ENCODE results near the gene RASGEF1B. TPM values are rescaled to one million over a fixed set of nuclear protein-coding genes. Genes with fewer than 3 reads are reported as not detected.

Gene RASGEF1B
- total RNA-seq, 1 donor from 2014 or later = 0.77 TPM

- no peaks in the 10 kb centered on the region for H3K27me3 ChIP-seq (ENCODE audit: insufficient read depth, low read length)
- H3K79me2 ChIP-seq (ENCODE audit: insufficient read depth, low read length) = no peaks in the 10 kb centered on the region
- no peak overlapping the region for H2AFZ ChIP-seq (ENCODE audit: low read depth, low read length)
- no peaks in the 10 kb centered on the region for H3K36me3 ChIP-seq (ENCODE audit: insufficient read depth, low read length)
- Mint-ChIP-seq H3K27ac (ENCODE audit: unreplicated experiment) (no peak overlapping the region), H3K4me3 (ENCODE audit: unreplicated experiment) (no peak overlapping the region), H3K36me3 (ENCODE audit: low read depth, unreplicated experiment) (no peaks in the 10 kb centered on the region), H3K27me3 (ENCODE audit: low read depth, unreplicated experiment) (no peaks in the 10 kb centered on the region), H3K4me1 (ENCODE audit: low read depth, unreplicated experiment) (no peaks in the 10 kb centered on the region), H3K9me3 (ENCODE audit: unreplicated experiment) (no peaks in the 10 kb centered on the region)
- DNase-seq (ENCODE audit: low read depth) (no peak), FAIRE-seq (no peak)
- H3K9ac ChIP-seq (ENCODE audit: low read length) = no peak overlapping the region
- H3K9me3 ChIP-seq (ENCODE audit: insufficient read depth, low read depth, low read length) = no peaks in the 10 kb centered on the region
- TF ChIP-seq CTCF (IDR thresholded peaks at IDR 0.05; ENCODE audit: insufficient read depth, low read depth, low read length) = no peak
- TF ChIP-seq EZH2 (IDR thresholded peaks at IDR 0.05; ENCODE audit: insufficient read depth, low read length) = no peak
- peaks cover 2% of the 10 kb centered on the region for H3K4me1 ChIP-seq (ENCODE audit: insufficient read depth, low read length)
- no peaks in the 10 kb centered on the region for H4K20me1 ChIP-seq (ENCODE audit: insufficient read depth, low read length)
- H3K4me3 ChIP-seq (ENCODE audit: insufficient read depth, low read depth, low read length) = no peak overlapping the region
- no peak overlapping the region for H3K27ac ChIP-seq (ENCODE audit: low read depth, low read length)
- H3K4me2 ChIP-seq (ENCODE audit: low read length) = no peak overlapping the region
Measured at GRCh38 chr4:81455897-81456296, 15.8 kb downstream of the RASGEF1B start.

- Histone ChIP-seq H3K4me3 (ENCODE audit: insufficient read depth, low read depth, low read length) (no peak overlapping the region), H3K4me1 (ENCODE audit: insufficient read depth, low read length) (peaks cover 2% of the 10 kb centered on the region), H2AFZ (ENCODE audit: low read depth, low read length) (no peak overlapping the region), H3K79me2 (ENCODE audit: insufficient read depth, low read length) (no peaks in the 10 kb centered on the region), H3K27me3 (ENCODE audit: insufficient read depth, low read length) (no peaks in the 10 kb centered on the region), H3K9me3 (ENCODE audit: insufficient read depth, low read depth, low read length) (no peaks in the 10 kb centered on the region), H3K36me3 (ENCODE audit: insufficient read depth, low read length) (no peaks in the 10 kb centered on the region), H3K4me2 (ENCODE audit: low read length) (no peak overlapping the region), H3K27ac (ENCODE audit: low read depth, low read length) (no peak overlapping the region), H4K20me1 (ENCODE audit: insufficient read depth, low read length) (no peaks in the 10 kb centered on the region), H3K9ac (ENCODE audit: low read length) (no peak overlapping the region)
- Mint-ChIP-seq H3K36me3 (ENCODE audit: low read depth, unreplicated experiment) (no peaks in the 10 kb centered on the region), H3K4me3 (ENCODE audit: unreplicated experiment) (no peak overlapping the region), H3K27ac (ENCODE audit: unreplicated experiment) (no peak overlapping the region), H3K4me1 (ENCODE audit: low read depth, unreplicated experiment) (no peaks in the 10 kb centered on the region), H3K9me3 (ENCODE audit: unreplicated experiment) (no peaks in the 10 kb centered on the region), H3K27me3 (ENCODE audit: low read depth, unreplicated experiment) (no peaks in the 10 kb centered on the region)
- DNase-seq (ENCODE audit: low read depth) (no peak), FAIRE-seq (no peak)
- TF ChIP-seq CTCF (IDR thresholded peaks at IDR 0.05; ENCODE audit: insufficient read depth, low read depth, low read length) = no peak
- no peak for TF ChIP-seq EZH2 (IDR thresholded peaks at IDR 0.05; ENCODE audit: insufficient read depth, low read length)
Measured at GRCh38 chr4:81454948-81455347, 16.8 kb downstream of the RASGEF1B start.

- Mint-ChIP-seq H3K27ac (ENCODE audit: unreplicated experiment) (no peak overlapping the region), H3K9me3 (ENCODE audit: unreplicated experiment) (no peaks in the 10 kb centered on the region), H3K36me3 (ENCODE audit: low read depth, unreplicated experiment) (no peaks in the 10 kb centered on the region), H3K27me3 (ENCODE audit: low read depth, unreplicated experiment) (no peaks in the 10 kb centered on the region), H3K4me1 (ENCODE audit: low read depth, unreplicated experiment) (no peaks in the 10 kb centered on the region), H3K4me3 (ENCODE audit: unreplicated experiment) (no peak overlapping the region)
- Histone ChIP-seq H3K4me1 (ENCODE audit: insufficient read depth, low read length) (peaks cover 2% of the 10 kb centered on the region), H3K79me2 (ENCODE audit: insufficient read depth, low read length) (no peaks in the 10 kb centered on the region), H3K4me2 (ENCODE audit: low read length) (no peak overlapping the region), H4K20me1 (ENCODE audit: insufficient read depth, low read length) (no peaks in the 10 kb centered on the region), H2AFZ (ENCODE audit: low read depth, low read length) (no peak overlapping the region), H3K27me3 (ENCODE audit: insufficient read depth, low read length) (no peaks in the 10 kb centered on the region), H3K9ac (ENCODE audit: low read length) (no peak overlapping the region), H3K9me3 (ENCODE audit: insufficient read depth, low read depth, low read length) (no peaks in the 10 kb centered on the region), H3K36me3 (ENCODE audit: insufficient read depth, low read length) (no peaks in the 10 kb centered on the region), H3K27ac (ENCODE audit: low read depth, low read length) (no peak overlapping the region), H3K4me3 (ENCODE audit: insufficient read depth, low read depth, low read length) (no peak overlapping the region)
- DNase-seq (ENCODE audit: low read depth) (no peak), FAIRE-seq (no peak)
- TF ChIP-seq EZH2 (IDR thresholded peaks at IDR 0.05; ENCODE audit: insufficient read depth, low read length) (no peak), CTCF (IDR thresholded peaks at IDR 0.05; ENCODE audit: insufficient read depth, low read depth, low read length) (no peak)
Measured at GRCh38 chr4:81454499-81454898, 17.2 kb downstream of the RASGEF1B start.
